GM18519 (cell line): Measurements from ENCODE around the gene NSUN5.
"Not testable (repeated sequence)": the region's sequence is repeated elsewhere in the genome, so short reads cannot be mapped to it uniquely, and the experiment has no call there.

Experiments used
- ATAC-seq: cut with Tn5 transposase; IDR thresholded peaks from one replicate; pipeline ENCODE4 v1.9.1; 2021; ENCODE audit warnings: mild to moderate bottlenecking, moderate library complexity; ENCODE audit not compliant: unreplicated experiment, low FRiP score

Gene NSUN5

GRCh38 chr7:73299812-73300211 is 8.8 kb downstream of the NSUN5 start:
- not testable (repeated sequence) for ATAC-seq

- not testable (repeated sequence) for ATAC-seq
Measured at GRCh38 chr7:73297706-73298105, 10.9 kb downstream of the NSUN5 start.

GRCh38 chr7:73297235-73297634 is 11.4 kb downstream of the NSUN5 start:
- not testable (repeated sequence) for ATAC-seq

GRCh38 chr7:73277210-73277609 is 31.4 kb downstream of the NSUN5 start:
- not testable (repeated sequence) for ATAC-seq

- ATAC-seq: not testable (repeated sequence)
Measured at GRCh38 chr7:73267813-73268212, 40.8 kb downstream of the NSUN5 start.

- ATAC-seq: peak; percentile 75
Measured at GRCh38 chr7:73266719-73267368, 41.8 kb downstream of the NSUN5 start.

GRCh38 chr7:73262416-73262815 is 46.2 kb downstream of the NSUN5 start:
- not testable (repeated sequence) for ATAC-seq
